ENCODE results near the gene DENND1B. TPM values are rescaled to one million over a fixed set of nuclear protein-coding genes. Genes with fewer than 3 reads are reported as not detected.

DENND1B gene
- total RNA-seq, 1 experiment from 2014 or later: 6.3 TPM

- H3K4me1 Mint-ChIP-seq: peaks cover 8 to 11% of the 10 kb centered on the region in 2 experiments; a peak in 3 of 4 replicates
- no peak overlapping the region for H2BK12ac ChIP-seq (ENCODE audit: insufficient read length, low read depth, low read length)
- no peak overlapping the region for H4K91ac ChIP-seq (ENCODE audit: insufficient read length, low read depth, low read length)
- H3K4me2 ChIP-seq (ENCODE audit: insufficient read depth, insufficient read length, low read length): no peak overlapping the region
- no peak overlapping the region for H3K27ac ChIP-seq (ENCODE audit: insufficient read length, low read depth, low read length)
- DNase-seq: no peak
- no peak overlapping the region for H4K5ac ChIP-seq (ENCODE audit: insufficient read length, low read depth, low read length)
- no CpG with 5 or more reads among the region's 1 CpG for WGBS (ENCODE audit: extremely low coverage, insufficient read length, low lambda C conversion rate)
- no peak overlapping the region for H3K23ac ChIP-seq (ENCODE audit: insufficient read length, low read depth, low read length)
- H2BK120ac ChIP-seq (ENCODE audit: low read depth, low read length, poor library complexity, severe bottlenecking): no peak overlapping the region
- peaks cover 10 to 15% (median 11%) of the 10 kb centered on the region in 3 experiments for H3K36me3 Mint-ChIP-seq (ENCODE audit: insufficient read depth in 1 of 3, low read depth in 3 of 3)
- no peaks in the 10 kb centered on the region for H3K23me2 ChIP-seq (ENCODE audit: insufficient read length, low read depth, low read length, poor library complexity, severe bottlenecking)
- peaks cover 11 to 13% of the 10 kb centered on the region in 2 experiments for H3K9me3 Mint-ChIP-seq
- TF ChIP-seq, protein P1, sequence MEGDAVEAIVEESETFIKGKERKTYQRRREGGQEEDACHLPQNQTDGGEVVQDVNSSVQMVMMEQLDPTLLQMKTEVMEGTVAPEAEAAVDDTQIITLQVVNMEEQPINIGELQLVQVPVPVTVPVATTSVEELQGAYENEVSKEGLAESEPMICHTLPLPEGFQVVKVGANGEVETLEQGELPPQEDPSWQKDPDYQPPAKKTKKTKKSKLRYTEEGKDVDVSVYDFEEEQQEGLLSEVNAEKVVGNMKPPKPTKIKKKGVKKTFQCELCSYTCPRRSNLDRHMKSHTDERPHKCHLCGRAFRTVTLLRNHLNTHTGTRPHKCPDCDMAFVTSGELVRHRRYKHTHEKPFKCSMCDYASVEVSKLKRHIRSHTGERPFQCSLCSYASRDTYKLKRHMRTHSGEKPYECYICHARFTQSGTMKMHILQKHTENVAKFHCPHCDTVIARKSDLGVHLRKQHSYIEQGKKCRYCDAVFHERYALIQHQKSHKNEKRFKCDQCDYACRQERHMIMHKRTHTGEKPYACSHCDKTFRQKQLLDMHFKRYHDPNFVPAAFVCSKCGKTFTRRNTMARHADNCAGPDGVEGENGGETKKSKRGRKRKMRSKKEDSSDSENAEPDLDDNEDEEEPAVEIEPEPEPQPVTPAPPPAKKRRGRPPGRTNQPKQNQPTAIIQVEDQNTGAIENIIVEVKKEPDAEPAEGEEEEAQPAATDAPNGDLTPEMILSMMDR (conservative IDR thresholded peaks at IDR 0.05): no peak
- H4K8ac ChIP-seq (replicated peaks; ENCODE audit: insufficient read length, low read depth, low read length): no peak overlapping the region
- no peaks in the 10 kb centered on the region for H3K9me3 ChIP-seq (ENCODE audit: control insufficient read depth, low read depth, low read length)
- H3K27me3 Mint-ChIP-seq (ENCODE audit: low read depth): no peaks in the 10 kb centered on the region
- H2BK5ac ChIP-seq (ENCODE audit: insufficient read length, low read length): no peak overlapping the region
- H3K9ac ChIP-seq (ENCODE audit: extremely low read depth, insufficient read length, low read length): no peak overlapping the region
- H3K79me2 ChIP-seq (ENCODE audit: insufficient read depth, low read length): no peaks in the 10 kb centered on the region
- H3K27ac Mint-ChIP-seq: no peak overlapping the region
- H2AK5ac ChIP-seq (ENCODE audit: insufficient read length, low read length): no peak overlapping the region
- no peak overlapping the region for H2BK20ac ChIP-seq (ENCODE audit: low read depth, low read length, poor library complexity, severe bottlenecking)
- H2AFZ ChIP-seq (ENCODE audit: low read length): no peak overlapping the region
- no peak overlapping the region for H2BK15ac ChIP-seq (ENCODE audit: low read depth, low read length)
- H3K56ac ChIP-seq (ENCODE audit: insufficient read length, low read depth, low read length): no peak overlapping the region
- H3T11ph ChIP-seq (ENCODE audit: low read length): no peak overlapping the region
- no peak overlapping the region for H3K4me3 Mint-ChIP-seq
- H4K20me1 ChIP-seq (ENCODE audit: control insufficient read depth, insufficient read depth, insufficient read length): no peaks in the 10 kb centered on the region
- no peak overlapping the region for H3K4ac ChIP-seq (ENCODE audit: low read depth, low read length)
- no peak overlapping the region for H3K18ac ChIP-seq (ENCODE audit: insufficient read length, low read depth, low read length)
- H3K79me1 ChIP-seq (ENCODE audit: insufficient read depth, low read depth, low read length, poor library complexity, severe bottlenecking): no peaks in the 10 kb centered on the region
- no peaks in the 10 kb centered on the region for H3K4me1 ChIP-seq (ENCODE audit: insufficient read depth, low read length)
- no peak overlapping the region for H3K14ac ChIP-seq (ENCODE audit: insufficient read depth, low read length)
- H3K27me3 ChIP-seq (ENCODE audit: insufficient read depth, low read length): no peaks in the 10 kb centered on the region
These were observed 87.0 kb downstream of the DENND1B start for GRCh38 chr1:197688233-197688632.
